22Rv1 (cell line): ENCODE data around the gene CSRP1.

ENCODE experiments used
- H3K27ac ChIP-seq: fragments of 450-650 bp; 2 replicates; pipeline ENCODE4 v1.5.1; 2017
- CTCF ChIP-seq: fragments of 450-650 bp; IDR thresholded peaks from 2 replicates; pipeline ENCODE4 v1.5.1; 2017; ENCODE audit warnings: mild to moderate bottlenecking
- ZFX ChIP-seq: fragments of 450-650 bp; IDR thresholded peaks from 2 replicates; pipeline ENCODE4 v1.6.1; 2017; ENCODE audit warnings: antibody characterized with exemption, borderline replicate concordance

Gene CSRP1

GRCh38 chr1:201504179-201504631, 2.7 kb downstream of the CSRP1 start:
- no peak overlapping the region for H3K27ac ChIP-seq
- TF ChIP-seq ZFX (no peak), CTCF (no peak)

- TF ChIP-seq CTCF: no peak
- no peak for TF ChIP-seq ZFX
- H3K27ac ChIP-seq: no peak overlapping the region
Observed at GRCh38 chr1:201503397-201504176, 3.3 kb downstream of the CSRP1 start.

- no peak for TF ChIP-seq CTCF
- no peak overlapping the region for H3K27ac ChIP-seq
Observed at GRCh38 chr1:201502511-201502857, 4.4 kb downstream of the CSRP1 start.

GRCh38 chr1:201501812-201502510, 5.0 kb downstream of the CSRP1 start:
- TF ChIP-seq CTCF (no peak), ZFX (no peak)
- H3K27ac ChIP-seq: no peak overlapping the region

GRCh38 chr1:201501144-201501543, 5.8 kb downstream of the CSRP1 start:
- no peak for TF ChIP-seq ZFX
- TF ChIP-seq CTCF: no peak
- no peak overlapping the region for H3K27ac ChIP-seq

- TF ChIP-seq CTCF (no peak), ZFX (no peak)
- no peak overlapping the region for H3K27ac ChIP-seq
Observed at GRCh38 chr1:201500670-201501120, 6.2 kb downstream of the CSRP1 start.
